ENCODE data around the gene SIVA1.

Gene SIVA1, protein sequence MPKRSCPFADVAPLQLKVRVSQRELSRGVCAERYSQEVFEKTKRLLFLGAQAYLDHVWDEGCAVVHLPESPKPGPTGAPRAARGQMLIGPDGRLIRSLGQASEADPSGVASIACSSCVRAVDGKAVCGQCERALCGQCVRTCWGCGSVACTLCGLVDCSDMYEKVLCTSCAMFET

DNA sequence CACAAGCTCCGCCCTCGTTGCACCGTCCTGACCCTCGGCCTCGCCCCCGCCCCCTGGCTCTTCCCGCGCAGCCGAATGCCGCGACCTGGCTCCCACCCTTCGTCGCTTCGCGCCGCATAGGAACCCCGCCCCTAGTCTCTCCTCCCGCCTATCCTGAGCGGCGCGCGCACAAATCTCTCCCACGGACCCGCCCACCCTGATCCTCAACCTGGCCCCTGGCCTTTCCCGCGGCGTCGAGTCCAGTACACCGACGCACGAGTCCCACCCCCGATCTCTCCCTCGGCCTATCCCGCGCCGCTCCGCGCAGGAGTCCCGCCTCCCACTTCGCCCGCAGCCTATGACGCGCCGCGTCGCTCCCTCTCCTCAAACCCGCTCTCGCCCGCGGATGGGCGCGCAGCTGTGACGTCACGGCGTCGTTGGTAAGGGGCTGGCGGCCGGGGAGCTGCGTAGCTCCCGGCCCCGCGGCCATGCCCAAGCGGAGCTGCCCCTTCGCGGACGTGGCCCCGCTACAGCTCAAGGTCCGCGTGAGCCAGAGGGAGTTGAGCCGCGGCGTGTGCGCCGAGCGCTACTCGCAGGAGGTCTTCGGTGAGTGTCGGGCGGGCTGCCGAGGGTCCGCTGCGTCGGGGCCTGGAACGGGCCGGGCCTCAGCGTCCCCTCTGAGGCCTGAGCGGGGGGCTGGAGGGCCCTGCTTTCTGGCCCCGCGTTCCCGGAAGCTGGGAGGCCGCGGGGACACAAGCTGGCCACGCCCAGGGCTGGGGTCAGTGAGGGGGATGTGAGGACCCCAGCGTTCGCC lies at the start of gene SIVA1:
SIVA1 (plus strand) TSS at position 413 of the 793 bp plus-strand sequence; CDS start at position 468, 55 bp downstream.
- peak; percentile 98 for DNase-seq (ENCODE audit: low read depth)

DNA sequence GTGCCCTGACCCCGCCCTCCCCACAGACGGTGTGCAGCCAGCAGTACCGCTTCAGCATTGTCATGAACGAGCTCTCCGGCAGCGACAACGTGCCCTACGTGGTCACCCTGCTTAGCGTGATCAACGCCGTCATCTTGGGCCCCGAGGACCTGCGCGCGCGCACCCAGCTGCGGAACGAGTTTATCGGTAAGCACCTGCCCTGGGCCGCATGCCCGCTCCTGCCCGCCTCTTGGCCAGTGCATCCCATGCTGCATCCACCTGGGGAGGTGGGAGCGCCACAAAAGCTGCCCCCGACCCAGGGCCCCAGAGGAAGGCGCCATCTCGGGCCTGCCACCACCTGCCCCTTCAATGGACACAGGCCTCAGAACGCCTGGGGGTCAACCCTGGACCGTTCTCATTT lies 49.7 kb upstream of the SIVA1 start:
- DNase-seq (ENCODE audit: low read depth), result no peak

DNA sequence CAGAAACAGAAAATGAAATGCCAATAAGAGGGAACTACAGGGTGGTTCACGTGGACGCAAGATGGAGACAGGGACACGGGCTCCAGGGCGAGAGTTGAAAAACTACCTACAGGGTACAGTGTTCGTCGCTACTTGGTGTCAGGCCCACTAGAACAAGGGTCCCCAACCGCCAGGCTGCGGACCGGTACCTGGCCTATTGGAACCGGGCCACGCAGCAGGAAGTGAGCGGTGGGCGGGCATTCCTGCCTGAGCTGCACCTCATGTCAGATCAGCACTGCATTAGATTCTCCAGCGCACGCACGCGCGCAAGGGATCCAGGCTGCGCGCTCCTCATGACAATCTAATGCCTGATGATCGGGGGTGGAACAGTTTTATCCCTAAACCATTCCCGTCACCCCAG lies 48.7 kb upstream of the SIVA1 start:
- DNase-seq (ENCODE audit: low read depth), result no peak

- no peak for DNase-seq (ENCODE audit: low read depth)
These were observed 47.5 kb upstream of the SIVA1 start for GRCh38 chr14:104705340-104706047.

DNA sequence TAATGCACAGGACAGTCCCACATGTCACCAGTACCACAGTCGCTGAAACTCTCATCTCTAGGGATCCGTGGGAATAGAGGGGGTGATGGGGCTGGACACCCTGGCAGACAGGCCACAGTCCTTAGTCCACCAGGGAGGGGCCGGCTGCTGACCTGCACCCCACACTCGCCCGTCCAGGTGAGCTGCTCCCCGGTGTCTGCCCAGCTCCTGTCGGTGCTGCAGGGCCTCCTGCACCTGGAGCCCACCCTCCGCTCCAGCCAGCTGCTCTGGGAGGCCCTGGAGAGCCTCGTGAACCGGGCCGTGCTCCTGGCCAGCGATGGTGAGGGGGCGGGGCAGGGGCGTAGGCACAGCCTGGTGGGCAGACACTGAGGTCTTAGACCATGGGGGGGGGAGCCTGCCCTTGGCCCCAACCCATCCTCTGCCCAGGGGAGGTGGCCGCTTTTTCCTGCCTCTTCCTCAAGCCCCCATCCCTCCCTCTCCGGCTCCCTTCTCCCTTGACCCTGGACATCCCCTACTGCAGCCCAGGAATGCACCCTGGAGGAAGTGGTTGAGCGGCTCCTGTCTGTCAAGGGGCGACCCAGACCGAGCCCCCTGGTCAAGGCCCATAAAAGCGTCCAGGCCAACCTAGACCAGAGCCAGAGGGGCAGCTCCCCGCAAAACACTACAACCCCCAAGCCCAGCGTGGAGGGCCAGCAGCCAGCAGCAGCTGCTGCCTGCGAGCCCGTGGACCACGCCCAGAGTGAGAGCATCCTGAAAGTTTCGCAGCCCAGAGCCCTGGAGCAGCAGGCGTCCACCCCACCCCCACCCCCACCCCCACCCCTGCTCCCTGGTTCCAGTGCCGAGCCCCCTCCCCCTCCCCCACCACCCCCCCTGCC lies 46.0 kb upstream of the SIVA1 start:
- no peak for DNase-seq (ENCODE audit: low read depth)

DNA sequence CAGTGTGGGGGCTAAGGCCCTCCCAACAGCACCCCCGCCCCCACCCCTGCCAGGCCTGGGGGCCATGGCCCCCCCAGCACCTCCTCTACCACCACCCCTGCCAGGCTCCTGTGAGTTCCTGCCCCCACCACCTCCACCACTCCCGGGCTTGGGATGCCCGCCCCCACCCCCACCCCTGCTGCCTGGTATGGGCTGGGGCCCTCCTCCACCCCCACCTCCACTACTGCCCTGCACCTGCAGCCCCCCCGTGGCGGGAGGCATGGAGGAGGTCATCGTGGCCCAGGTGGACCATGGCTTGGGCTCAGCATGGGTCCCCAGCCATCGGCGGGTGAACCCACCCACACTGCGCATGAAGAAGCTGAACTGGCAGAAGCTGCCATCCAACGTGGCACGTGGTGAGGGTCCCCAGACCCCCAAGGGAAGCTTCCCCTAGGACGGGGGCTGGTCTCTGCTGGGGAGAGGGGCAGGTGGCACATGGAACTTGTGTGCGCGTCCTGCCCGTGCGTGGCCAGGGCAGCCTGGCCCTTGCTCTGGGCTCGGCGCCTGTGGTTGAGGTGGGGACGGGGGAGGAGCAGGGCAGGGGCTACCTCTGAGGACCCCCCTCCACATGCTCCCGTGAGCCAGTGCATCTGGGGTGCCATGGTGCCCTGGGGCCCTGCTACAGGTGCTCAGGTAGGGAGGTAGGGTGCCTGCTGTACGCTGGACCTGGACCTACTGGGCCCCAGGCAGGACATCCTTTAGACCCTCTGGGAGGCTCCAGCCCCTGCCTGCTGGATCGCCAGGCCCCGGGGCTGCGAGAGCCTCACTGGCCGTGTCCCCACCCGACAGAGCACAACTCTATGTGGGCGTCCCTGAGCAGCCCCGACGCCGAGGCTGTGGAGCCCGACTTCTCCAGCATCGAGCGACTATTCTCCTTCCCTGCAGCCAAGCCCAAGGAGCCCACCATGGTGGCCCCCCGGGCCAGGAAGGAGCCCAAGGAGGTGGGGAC lies 45.0 kb upstream of the SIVA1 start:
- no peak for DNase-seq (ENCODE audit: low read depth)

DNA sequence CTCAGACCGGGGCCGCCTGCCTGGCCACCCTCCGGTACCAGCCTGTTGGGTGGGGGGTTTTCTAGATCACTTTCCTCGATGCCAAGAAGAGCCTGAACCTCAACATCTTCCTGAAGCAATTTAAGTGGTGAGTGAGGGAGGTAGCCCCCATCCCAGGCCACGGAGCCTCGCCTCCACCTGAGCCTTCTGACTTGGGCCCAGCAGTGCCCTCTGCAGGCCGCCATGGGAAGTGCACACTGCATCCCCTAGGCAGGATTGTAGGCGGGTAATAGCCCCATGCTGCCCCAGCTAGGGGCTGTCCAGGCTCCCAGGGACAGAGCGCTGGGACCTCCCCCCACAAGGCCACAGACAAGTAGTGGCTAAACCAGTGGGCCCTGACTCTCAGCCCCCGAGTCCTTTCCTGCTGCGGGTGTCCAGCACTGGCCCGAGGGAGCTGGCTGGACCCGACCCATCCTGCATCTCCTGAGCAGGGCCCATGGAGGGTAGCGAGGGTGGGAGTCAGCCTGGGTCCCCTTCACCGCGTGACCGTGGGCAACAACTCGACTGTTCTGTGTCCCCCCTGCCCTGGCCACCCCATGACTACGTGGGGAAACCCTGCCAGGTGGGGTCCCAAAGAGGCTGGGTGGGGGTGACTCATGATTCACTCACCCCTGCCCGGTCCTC lies 44.2 kb upstream of the SIVA1 start:
- DNase-seq (ENCODE audit: low read depth), result peak; percentile 27

DNA sequence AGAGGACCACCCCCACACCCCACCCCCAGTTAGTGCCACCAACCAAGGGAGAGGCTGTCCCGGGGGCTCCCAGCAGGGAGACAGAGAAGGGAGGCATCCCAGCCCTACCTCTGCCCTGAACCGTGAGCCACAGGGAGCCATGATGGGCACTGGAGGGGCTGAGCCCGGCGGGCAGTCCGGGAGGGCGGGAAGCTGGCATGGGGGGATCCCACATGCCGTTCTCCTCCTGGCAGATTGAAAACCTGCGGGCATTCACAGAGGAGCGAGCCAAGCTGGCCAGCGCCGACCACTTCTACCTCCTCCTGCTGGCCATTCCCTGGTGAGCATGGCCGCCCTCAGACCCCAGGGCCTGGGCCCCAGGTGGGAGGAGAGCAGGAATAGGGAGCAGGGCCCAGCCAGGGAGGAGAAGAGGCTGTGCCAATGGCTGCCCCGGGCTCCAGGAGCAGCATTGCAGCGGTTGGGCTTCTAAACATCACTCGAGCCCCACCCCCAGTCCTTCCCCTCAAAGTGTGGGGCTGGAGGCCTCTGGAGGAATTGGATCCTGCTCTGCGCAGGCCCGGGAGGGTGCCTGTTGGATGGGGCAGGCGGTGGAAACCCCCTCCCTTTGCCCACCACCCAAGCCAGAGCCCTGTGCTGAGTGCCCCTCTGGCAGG lies 43.4 kb upstream of the SIVA1 start:
- DNase-seq (ENCODE audit: low read depth), result no peak

- DNase-seq (ENCODE audit: low read depth), result no peak
These were observed 42.7 kb upstream of the SIVA1 start for GRCh38 chr14:104710071-104710735.

- DNase-seq (ENCODE audit: low read depth), result no peak
These were observed 39.8 kb upstream of the SIVA1 start for GRCh38 chr14:104712881-104713734.

DNA sequence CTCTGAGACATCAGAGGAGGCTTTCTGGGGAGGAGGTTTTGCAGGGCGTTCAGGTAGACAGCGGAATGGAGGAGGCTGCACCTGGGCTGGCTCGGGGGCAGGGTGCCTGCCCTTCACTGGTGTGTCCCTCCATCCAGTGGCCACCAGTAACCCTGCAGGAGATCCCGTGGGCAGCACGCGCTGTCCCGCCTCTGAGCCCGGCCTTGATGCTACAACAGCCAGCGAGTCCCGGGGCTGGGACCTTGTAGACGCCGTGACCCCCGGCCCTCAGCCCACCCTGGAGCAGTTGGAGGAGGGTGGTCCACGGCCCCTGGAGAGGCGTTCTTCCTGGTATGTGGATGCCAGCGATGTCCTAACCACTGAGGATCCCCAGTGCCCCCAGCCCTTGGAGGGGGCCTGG lies 38.9 kb upstream of the SIVA1 start:
- DNase-seq (ENCODE audit: low read depth), result no peak

DNA sequence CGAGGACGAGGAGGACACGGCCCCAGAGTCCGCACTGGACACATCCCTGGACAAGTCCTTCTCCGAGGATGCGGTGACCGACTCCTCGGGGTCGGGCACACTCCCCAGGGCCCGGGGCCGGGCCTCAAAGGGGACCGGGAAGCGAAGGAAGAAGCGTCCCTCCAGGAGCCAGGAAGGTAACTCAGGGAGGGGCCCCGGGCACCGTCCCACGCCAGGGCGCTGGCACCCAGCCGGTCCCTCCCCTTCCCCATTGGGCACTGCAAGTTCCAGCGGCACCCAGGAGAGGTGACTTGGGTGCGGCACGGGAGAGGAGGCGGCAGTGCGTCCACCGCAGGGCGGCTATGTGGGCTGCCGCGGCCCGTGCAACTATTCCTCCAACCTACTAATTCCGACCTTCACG lies 38.3 kb upstream of the SIVA1 start:
- DNase-seq (ENCODE audit: low read depth), result no peak

GRCh38 chr14:104715416-104715815 lies 37.5 kb upstream of the SIVA1 start:
- DNase-seq (ENCODE audit: low read depth), result no peak

- no peak for DNase-seq (ENCODE audit: low read depth)
These were observed 37.1 kb upstream of the SIVA1 start for GRCh38 chr14:104715871-104716270.

DNA sequence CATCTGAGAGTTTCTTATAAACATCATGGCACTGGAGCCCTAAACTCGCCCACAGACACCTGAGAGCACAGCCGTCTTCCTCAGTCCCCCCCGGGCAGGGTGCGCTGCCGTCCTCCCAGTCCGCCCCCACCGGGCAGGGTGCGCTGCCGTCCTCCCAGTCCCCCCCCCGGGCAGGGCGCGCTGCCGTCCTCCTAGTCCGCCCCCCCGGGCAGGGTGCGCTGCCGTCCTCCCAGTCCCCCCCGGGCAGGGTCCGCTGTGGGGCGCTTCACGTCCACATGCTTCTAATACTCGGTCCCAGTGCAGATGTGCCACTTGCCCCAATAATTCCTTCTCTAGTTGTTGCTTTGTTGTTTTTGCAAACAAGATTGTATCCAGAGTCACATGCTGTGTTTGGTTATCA lies 35.8 kb upstream of the SIVA1 start:
- no peak for DNase-seq (ENCODE audit: low read depth)

- no peak for DNase-seq (ENCODE audit: low read depth)
These were observed 35.3 kb upstream of the SIVA1 start for GRCh38 chr14:104717646-104718045.

DNA sequence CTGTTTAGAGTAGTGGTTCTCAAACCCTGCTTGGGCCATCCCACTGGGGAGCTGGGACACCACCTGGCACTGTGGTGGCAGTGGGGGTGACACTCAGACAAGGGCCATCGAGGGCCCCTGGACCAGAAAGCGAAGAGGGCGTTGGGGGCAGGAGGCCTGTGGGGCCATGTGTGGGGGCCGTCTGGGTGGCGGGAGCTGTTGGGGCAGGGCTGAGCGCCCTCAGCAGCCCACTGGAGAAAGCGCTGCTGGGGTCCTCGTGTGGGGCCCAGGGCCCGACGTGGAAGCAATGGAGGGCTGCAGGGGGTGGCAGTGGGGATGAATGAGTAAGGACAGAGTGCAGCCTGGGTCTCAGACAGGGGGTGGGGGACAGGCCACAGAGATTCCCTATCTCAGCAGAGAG lies 34.8 kb upstream of the SIVA1 start:
- no peak for DNase-seq (ENCODE audit: low read depth)

DNA sequence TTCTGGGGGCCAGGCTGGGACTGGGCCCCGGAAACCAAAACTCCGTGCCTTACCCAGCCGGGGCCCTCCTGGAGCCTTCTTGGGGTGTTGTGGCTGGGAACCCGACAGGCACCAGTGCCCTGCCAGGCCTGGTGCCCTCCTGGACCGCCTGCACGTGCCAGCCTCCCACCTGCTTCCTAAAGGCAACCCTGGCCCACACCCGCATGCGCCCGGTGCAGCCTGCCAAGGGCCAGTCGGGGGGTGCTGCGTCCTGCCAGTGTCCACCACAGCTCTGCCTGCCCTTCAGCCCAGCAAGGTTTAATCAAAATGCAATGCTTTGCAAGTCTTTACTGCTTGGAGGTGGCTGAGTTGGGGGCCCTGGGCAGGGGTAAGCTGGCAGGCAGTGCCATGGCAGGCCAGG lies 34.1 kb upstream of the SIVA1 start:
- DNase-seq (ENCODE audit: low read depth), result no peak

Measured in T-helper 22 cell (primary cell).